B cell (primary cell): Measurements from ENCODE around the gene ZNF365. TPM values are rescaled to one million over a fixed set of nuclear protein-coding genes. Genes with fewer than 3 reads are reported as not detected.

Experiments used
- ATAC-seq: fragments of 200-7000 bp; cut with Tn5 transposase; one replicate; pipeline ENCODE4 v1.10.0; 2021; ENCODE audit warnings: low read depth, mild to moderate bottlenecking, moderate number of reproducible peaks, moderate library complexity
- CTCF ChIA-PET: fragments of 350-600 bp; sonication (Branson Sonifier 250); formaldehyde crosslinking; loops from one replicate; lab custom pipeline; 2021; ENCODE audit warnings: antibody characterized with exemption, inconsistent platforms; lab: Charles Lee
- POLR2A ChIA-PET: fragments of 350-600 bp; sonication (Branson Sonifier 250); formaldehyde crosslinking; loops from one replicate; lab custom pipeline; 2021; ENCODE audit warnings: antibody characterized with exemption; lab: Charles Lee
- DNase-seq: peaks from one replicate; pipeline ENCODE4 v3.0.0; 2013
- H2AFZ ChIP-seq: 2 replicates; pipeline ENCODE4 v1.6.1; 2012; ENCODE audit warnings: mild to moderate bottlenecking, low read depth, low read length; ENCODE audit not compliant: insufficient read depth, poor library complexity, severe bottlenecking
- H3K27ac ChIP-seq, 2 donors: 1 replicate in 1 of 2; 2 replicates in 1 of 2; pipeline ENCODE4 v1.5.1; 2012 to 2013; ENCODE audit warnings: low read length in 2 of 2, mild to moderate bottlenecking in 2 of 2, moderate library complexity in 1 of 2
- H3K27me3 ChIP-seq, 4 experiments: fragments of 200-600 bp in 1 of 4; sonication (generic) in 1 of 4; replicated peaks in 1 of 4; 1 replicate in 2 of 4; 2 replicates in 2 of 4; pipeline versions ENCODE4 v1.6.1 to v1.7.0; 2013 to 2016; ENCODE audit warnings: low read length in 3 of 4, mild to moderate bottlenecking in 2 of 4, mixed read lengths in 1 of 4, moderate library complexity in 1 of 4; ENCODE audit not compliant: insufficient read depth in 4 of 4, control insufficient read depth in 3 of 4; ENCODE audit errors: control extremely low read depth in 1 of 4
- H3K36me3 ChIP-seq, 2 experiments: replicated peaks in 1 of 2; 1 replicate in 1 of 2; 2 replicates in 1 of 2; pipeline versions ENCODE4 v1.6.1 to v1.7.1; 2013; ENCODE audit warnings: low read length in 1 of 2; ENCODE audit not compliant: insufficient read depth in 2 of 2, control insufficient read depth in 1 of 2; ENCODE audit errors: control extremely low read depth in 1 of 2, extremely low read depth in 1 of 2
- H3K4me1 ChIP-seq, 2 donors: fragments of 200-600 bp in 1 of 2; sonication (generic) in 1 of 2; 1 replicate in 1 of 2; 2 replicates in 1 of 2; pipeline versions ENCODE4 v1.5.1 to v1.6.1; 2013 to 2017; ENCODE audit warnings: low read length in 2 of 2; ENCODE audit not compliant: control insufficient read depth in 2 of 2, insufficient read depth in 2 of 2
- H3K4me2 ChIP-seq: replicated peaks from 2 replicates; pipeline ENCODE3; 2012; ENCODE audit warnings: mild to moderate bottlenecking, low read depth, low read length; ENCODE audit not compliant: poor library complexity, severe bottlenecking
- H3K4me3 ChIP-seq, 5 experiments: fragments of 200-600 bp in 1 of 5; sonication (generic) in 1 of 5; 1 replicate in 3 of 5; 2 replicates in 2 of 5; pipeline versions ENCODE4 v1.5.1 to v1.7.0; 2011 to 2016; ENCODE audit warnings: low read length in 4 of 5, mild to moderate bottlenecking in 4 of 5, low read depth in 2 of 5, control low read depth in 1 of 5, moderate library complexity in 1 of 5; ENCODE audit not compliant: insufficient read depth in 1 of 5; ENCODE audit errors: control extremely low read depth in 1 of 5, extremely low read depth in 1 of 5
- H3K79me2 ChIP-seq: fragments of 200-600 bp; sonication (generic); one replicate; pipeline ENCODE4 v1.6.0; 2016; ENCODE audit warnings: low read length; ENCODE audit not compliant: control insufficient read depth, insufficient read depth
- H3K9ac ChIP-seq: fragments of 200-600 bp; sonication (generic); 2 replicates; pipeline ENCODE4 v1.6.1; 2017; ENCODE audit warnings: mild to moderate bottlenecking, low read length, moderate library complexity
- H3K9me3 ChIP-seq, 3 donors: one replicate each; pipeline versions ENCODE4 v1.6.1 to v1.7.1; 2013; ENCODE audit warnings: low read length in 2 of 3; ENCODE audit not compliant: control insufficient read depth in 2 of 3, insufficient read depth in 1 of 3; ENCODE audit errors: control extremely low read depth in 1 of 3
- H4K20me1 ChIP-seq: 2 replicates; pipeline ENCODE4 v1.6.0; 2012; ENCODE audit warnings: mild to moderate bottlenecking, low read length; ENCODE audit not compliant: insufficient read depth, control insufficient read depth, poor library complexity, severe bottlenecking
- H3K27ac Mint-ChIP-seq: one replicate; pipeline ENCODE4 v1.8.0; 2021; ENCODE audit warnings: mixed read lengths
- H3K27me3 Mint-ChIP-seq: one replicate; pipeline ENCODE4 v1.8.0; 2021; ENCODE audit warnings: mixed read lengths
- H3K4me1 Mint-ChIP-seq: one replicate; pipeline ENCODE4 v1.8.0; 2021; ENCODE audit warnings: mixed read lengths
- H3K4me3 Mint-ChIP-seq: one replicate; pipeline ENCODE4 v1.8.0; 2021; ENCODE audit warnings: mixed read lengths
- H3K9me3 Mint-ChIP-seq: one replicate; pipeline ENCODE4 v1.8.0; 2022; ENCODE audit warnings: mixed read lengths; ENCODE audit not compliant: insufficient read depth
- EZH2 ChIP-seq: IDR thresholded peaks from 2 replicates; pipeline ENCODE4 v1.6.1; 2012; ENCODE audit warnings: borderline replicate concordance, low read depth, mild to moderate bottlenecking, moderate library complexity, low read length; ENCODE audit not compliant: insufficient read depth, poor library complexity, severe bottlenecking
- WGBS: methylation state at CpG from one replicate; pipeline ENCODE4 v1.1.5; 2013; ENCODE audit warnings: missing lambda C conversion rate; ENCODE audit not compliant: insufficient coverage; 5-methylcytosine and 5-hydroxymethylcytosine counted together
- intact Hi-C: fragments of 100-400 bp; cut with micrococcal nuclease; formaldehyde crosslinking; loops from one replicate; pipeline ENCODE4 v1.10.0; 2022
- polyA plus RNA-seq: library from polyadenylated mRNA; depleted of rRNA; stranded (reverse); fragments of >200 nt; gene quantifications from 2 replicates; pipeline ENCODE4 v1.2.3, GENCODE V29; 2012
- total RNA-seq, 2 donors: library from RNA; stranded (reverse); fragments of 120-200 nt in 1 of 2; gene quantifications; 1 replicate in 1 of 2; 2 replicates in 1 of 2; pipeline versions ENCODE4 v1.2.3 to v1.2.4, GENCODE V29; 2013 to 2022
- TF ChIP-seq, protein P1 (sequence below): fragments of 200-600 bp; IDR thresholded peaks from one replicate; pipeline ENCODE4 v1.8.0; 2022; ENCODE audit warnings: antibody characterized with exemption, mild to moderate bottlenecking

The ZNF365 gene
- total and polyA plus RNA-seq, 2 donors (not counting 1 experiment from before 2014, with no cell fraction given) = 0.06 to 0.34 TPM

DNA sequence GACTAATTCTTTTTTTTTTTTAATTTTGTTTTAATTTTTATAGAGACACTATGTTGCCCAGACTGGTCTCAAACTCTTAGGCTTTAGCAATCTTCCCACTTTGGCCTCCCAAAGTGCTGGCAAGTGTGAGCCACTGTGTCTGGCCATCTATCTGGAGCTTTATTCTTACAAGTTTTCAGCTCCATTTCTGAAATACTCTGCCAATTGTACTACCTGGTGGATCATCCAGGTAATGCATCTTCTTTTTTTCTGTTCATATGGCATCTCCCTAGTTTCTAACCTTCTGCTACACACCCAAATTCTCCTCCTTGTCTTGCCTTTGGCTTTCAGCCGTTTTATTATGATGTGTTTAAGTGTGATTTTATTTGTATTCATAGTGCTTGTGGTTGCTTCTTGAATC lies 40.2 kb downstream of the ZNF365 start:
- WGBS = no CpG with 5 or more reads among the region's 1 CpG
- Mint-ChIP-seq H3K4me1 (no peaks in the 10 kb centered on the region), H3K27me3 (peaks cover 50% of the 10 kb centered on the region), H3K4me3 (no peak overlapping the region), H3K9me3 (peaks cover 4% of the 10 kb centered on the region), H3K27ac (no peak overlapping the region)
- no peak for DNase-seq
- H3K79me2 ChIP-seq = no peaks in the 10 kb centered on the region
- peaks cover 0 to 15% (median 3%) of the 10 kb centered on the region in 4 experiments for H3K27me3 ChIP-seq
- POLR2A ChIA-PET = no interaction called here
- no peak overlapping the region for H3K27ac ChIP-seq
- H4K20me1 ChIP-seq = no peaks in the 10 kb centered on the region
- ATAC-seq = no peak
- H3K9me3 ChIP-seq = no peaks in the 10 kb centered on the region
- CTCF ChIA-PET = interaction anchor here (0.9 kb wide), 1 partner anchor 663 kb away, joined by 4 read pairs; no protein-coding TSS in a partner anchor
- no peak overlapping the region for H3K4me3 ChIP-seq
- TF ChIP-seq, protein P1, sequence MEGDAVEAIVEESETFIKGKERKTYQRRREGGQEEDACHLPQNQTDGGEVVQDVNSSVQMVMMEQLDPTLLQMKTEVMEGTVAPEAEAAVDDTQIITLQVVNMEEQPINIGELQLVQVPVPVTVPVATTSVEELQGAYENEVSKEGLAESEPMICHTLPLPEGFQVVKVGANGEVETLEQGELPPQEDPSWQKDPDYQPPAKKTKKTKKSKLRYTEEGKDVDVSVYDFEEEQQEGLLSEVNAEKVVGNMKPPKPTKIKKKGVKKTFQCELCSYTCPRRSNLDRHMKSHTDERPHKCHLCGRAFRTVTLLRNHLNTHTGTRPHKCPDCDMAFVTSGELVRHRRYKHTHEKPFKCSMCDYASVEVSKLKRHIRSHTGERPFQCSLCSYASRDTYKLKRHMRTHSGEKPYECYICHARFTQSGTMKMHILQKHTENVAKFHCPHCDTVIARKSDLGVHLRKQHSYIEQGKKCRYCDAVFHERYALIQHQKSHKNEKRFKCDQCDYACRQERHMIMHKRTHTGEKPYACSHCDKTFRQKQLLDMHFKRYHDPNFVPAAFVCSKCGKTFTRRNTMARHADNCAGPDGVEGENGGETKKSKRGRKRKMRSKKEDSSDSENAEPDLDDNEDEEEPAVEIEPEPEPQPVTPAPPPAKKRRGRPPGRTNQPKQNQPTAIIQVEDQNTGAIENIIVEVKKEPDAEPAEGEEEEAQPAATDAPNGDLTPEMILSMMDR = peak; percentile 39
- no peak for TF ChIP-seq EZH2
- no peak overlapping the region for H2AFZ ChIP-seq
- no peaks in the 10 kb centered on the region for H3K4me1 ChIP-seq
- no peak overlapping the region for H3K9ac ChIP-seq
- H3K36me3 ChIP-seq = no peaks in the 10 kb centered on the region
- H3K4me2 ChIP-seq = no peak overlapping the region
- intact Hi-C loops = no loop called here

GRCh38 chr10:62422068-62422590 lies 48.0 kb downstream of the ZNF365 start:
- POLR2A ChIA-PET = no interaction called here
- CTCF ChIA-PET = interaction anchor here (0.7 to 2.2 kb wide), 4 partner anchors 12 to 383 kb away, joined by 3 to 9 read pairs (median 4); no protein-coding TSS in a partner anchor
- TF ChIP-seq EZH2 = no peak
- TF ChIP-seq, protein P1 = no peak
- H3K9me3 ChIP-seq = no peaks in the 10 kb centered on the region
- H3K4me1 ChIP-seq = no peaks in the 10 kb centered on the region
- Mint-ChIP-seq H3K4me3 (no peak overlapping the region), H3K27ac (no peak overlapping the region), H3K9me3 (no peaks in the 10 kb centered on the region), H3K4me1 (no peaks in the 10 kb centered on the region), H3K27me3 (peaks cover 22% of the 10 kb centered on the region)
- intact Hi-C loops = loop anchor here (5.0 kb wide), 1 partner anchor 155 kb away; the partner anchor contains the start of gene RTKN2
- peaks cover 0 to 5% (median 2%) of the 10 kb centered on the region in 4 experiments for H3K27me3 ChIP-seq
- no peak overlapping the region for H2AFZ ChIP-seq
- no CpG with 5 or more reads among the region's 1 CpG for WGBS
- H3K9ac ChIP-seq = no peak overlapping the region
- no peak overlapping the region for H3K27ac ChIP-seq
- no peak for ATAC-seq
- DNase-seq = no peak
- H3K79me2 ChIP-seq = no peaks in the 10 kb centered on the region
- no peak overlapping the region for H3K4me3 ChIP-seq
- no peak overlapping the region for H3K4me2 ChIP-seq
- H4K20me1 ChIP-seq = no peaks in the 10 kb centered on the region
- no peaks in the 10 kb centered on the region for H3K36me3 ChIP-seq
